GM21786 (cell line): ENCODE results near the gene PKD1L1.
"Not testable (repeated sequence)": the region's sequence is repeated elsewhere in the genome, so short reads cannot be mapped to it uniquely, and the experiment has no call there.

Source experiments
- ATAC-seq: cut with Tn5 transposase; IDR thresholded peaks from one replicate; pipeline ENCODE4 v1.9.1; 2021; ENCODE audit not compliant: unreplicated experiment

Gene PKD1L1, protein sequence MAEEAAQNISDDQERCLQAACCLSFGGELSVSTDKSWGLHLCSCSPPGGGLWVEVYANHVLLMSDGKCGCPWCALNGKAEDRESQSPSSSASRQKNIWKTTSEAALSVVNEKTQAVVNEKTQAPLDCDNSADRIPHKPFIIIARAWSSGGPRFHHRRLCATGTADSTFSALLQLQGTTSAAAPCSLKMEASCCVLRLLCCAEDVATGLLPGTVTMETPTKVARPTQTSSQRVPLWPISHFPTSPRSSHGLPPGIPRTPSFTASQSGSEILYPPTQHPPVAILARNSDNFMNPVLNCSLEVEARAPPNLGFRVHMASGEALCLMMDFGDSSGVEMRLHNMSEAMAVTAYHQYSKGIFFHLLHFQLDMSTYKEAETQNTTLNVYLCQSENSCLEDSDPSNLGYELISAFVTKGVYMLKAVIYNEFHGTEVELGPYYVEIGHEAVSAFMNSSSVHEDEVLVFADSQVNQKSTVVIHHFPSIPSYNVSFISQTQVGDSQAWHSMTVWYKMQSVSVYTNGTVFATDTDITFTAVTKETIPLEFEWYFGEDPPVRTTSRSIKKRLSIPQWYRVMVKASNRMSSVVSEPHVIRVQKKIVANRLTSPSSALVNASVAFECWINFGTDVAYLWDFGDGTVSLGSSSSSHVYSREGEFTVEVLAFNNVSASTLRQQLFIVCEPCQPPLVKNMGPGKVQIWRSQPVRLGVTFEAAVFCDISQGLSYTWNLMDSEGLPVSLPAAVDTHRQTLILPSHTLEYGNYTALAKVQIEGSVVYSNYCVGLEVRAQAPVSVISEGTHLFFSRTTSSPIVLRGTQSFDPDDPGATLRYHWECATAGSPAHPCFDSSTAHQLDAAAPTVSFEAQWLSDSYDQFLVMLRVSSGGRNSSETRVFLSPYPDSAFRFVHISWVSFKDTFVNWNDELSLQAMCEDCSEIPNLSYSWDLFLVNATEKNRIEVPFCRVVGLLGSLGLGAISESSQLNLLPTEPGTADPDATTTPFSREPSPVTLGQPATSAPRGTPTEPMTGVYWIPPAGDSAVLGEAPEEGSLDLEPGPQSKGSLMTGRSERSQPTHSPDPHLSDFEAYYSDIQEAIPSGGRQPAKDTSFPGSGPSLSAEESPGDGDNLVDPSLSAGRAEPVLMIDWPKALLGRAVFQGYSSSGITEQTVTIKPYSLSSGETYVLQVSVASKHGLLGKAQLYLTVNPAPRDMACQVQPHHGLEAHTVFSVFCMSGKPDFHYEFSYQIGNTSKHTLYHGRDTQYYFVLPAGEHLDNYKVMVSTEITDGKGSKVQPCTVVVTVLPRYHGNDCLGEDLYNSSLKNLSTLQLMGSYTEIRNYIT (N-terminal part only)

DNA sequence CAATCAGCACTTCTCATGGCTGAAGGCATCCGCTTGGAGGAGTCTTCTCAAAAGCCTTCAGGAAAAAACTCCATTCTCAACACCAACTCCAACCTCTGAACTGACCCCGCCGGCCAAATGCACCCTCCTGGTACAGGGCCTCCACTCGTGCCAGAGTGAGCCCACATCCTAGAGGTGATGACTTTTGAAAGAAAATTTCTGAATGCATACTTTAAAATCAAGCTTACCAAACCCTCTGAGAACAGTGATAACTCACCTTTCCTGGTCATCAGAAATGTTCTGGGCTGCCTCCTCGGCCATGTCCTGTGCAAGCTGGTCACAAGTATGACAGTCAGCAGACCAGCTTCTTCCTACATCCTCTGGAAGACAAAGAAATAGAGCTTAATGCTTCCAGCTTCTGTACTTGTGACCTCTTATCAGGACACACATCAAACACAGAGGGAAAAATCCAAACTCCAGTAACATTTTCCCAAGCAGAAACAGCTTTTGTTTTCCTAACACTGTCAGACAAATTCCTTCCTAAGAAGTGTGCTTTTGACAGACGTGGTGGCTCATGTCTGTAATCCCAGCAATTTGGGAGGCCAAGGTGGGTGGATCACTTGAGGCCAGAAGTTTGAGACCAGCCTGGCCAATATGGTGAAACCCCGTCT, at the start of gene PKD1L1:
Gene PKD1L1 (minus strand): TSS at position 326 of the 650 bp plus-strand sequence. CDS start 26 bp downstream, at position 300.
- no peak for ATAC-seq

DNA sequence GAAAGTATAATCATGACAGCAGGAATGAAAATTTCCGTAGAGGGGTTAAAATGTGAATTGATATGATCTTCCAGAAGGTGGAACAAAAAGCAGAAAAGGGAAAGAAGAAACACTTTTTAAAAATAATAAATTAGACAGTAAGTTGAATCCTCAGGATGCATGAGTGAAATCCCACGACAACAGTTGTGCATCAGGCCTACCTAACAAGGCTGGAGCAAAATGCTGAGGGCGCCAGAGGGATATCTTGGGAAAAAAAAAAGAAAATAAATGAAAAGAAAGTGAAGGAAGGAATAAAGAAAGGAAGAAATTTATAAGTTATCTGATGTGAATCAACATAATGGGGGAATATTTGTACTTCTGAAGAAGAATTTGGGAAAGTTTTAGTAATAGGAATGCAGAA, 44.2 kb upstream of the PKD1L1 start:
- no peak for ATAC-seq

DNA sequence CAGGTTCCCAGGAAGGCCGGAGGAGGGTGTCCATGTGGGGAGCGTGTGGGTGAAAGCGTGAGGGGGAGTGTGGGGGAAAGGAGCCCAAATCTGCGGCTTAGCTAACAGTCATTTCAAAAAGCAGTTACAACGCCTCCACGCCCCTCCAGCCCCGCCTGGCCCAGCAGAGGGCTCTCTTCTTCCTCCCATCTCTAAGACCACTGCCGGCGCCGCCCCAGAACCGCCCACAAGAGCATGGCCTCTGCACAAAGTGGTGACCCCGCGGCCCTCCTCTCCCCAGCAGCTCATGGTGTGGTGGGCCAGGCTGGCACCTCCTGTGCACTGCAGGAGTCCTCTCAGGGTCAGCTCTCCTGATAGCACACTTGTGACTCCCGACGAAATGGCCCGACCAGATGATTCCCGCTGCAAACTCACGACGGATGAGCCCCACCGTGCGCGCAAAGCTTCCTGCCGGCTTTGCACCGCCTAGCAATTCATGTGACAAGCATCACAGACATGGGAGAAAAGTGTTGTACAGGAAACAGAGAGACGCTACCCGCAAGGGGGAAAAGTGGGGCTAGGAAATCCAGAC, 43.6 kb upstream of the PKD1L1 start:
- ATAC-seq = peak; percentile 99

DNA sequence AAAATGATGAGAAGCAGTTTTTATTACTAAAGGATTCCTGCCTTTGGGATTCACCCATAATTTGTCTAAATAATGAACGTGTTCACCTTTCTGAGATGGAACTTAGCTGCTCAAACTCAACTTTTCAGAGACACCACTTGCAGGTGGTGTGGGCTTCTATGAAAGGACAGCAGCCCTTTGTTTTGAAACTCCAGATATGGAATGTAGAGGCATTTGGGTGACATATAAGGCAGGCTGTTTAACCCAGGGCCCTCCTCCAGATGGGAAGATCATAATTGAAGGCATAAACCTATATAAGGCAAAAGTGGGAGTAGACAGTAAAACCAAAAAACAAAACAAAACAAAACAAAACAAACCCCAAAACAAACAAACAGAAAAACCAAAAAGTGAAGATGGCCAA, 43.0 kb upstream of the PKD1L1 start:
- no peak for ATAC-seq

DNA sequence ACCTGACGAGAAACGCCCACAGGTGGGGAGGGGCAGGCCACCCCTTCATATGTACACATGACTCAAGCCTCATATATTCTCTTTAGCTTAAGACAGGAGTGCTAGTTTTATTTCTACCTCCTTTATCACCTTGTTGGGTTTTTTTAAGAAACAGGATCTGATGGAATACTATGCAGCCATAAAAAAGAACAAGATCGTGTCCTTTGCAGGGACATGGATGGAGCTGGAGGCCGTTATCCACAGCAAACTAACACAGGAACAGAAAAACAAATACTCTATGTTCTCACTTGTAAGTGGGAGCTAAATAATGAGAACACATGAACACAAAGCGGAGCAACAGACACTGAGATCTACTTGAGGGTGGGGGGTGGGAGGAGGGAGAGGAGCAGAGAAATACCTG, 42.3 kb upstream of the PKD1L1 start:
- no peak for ATAC-seq

DNA sequence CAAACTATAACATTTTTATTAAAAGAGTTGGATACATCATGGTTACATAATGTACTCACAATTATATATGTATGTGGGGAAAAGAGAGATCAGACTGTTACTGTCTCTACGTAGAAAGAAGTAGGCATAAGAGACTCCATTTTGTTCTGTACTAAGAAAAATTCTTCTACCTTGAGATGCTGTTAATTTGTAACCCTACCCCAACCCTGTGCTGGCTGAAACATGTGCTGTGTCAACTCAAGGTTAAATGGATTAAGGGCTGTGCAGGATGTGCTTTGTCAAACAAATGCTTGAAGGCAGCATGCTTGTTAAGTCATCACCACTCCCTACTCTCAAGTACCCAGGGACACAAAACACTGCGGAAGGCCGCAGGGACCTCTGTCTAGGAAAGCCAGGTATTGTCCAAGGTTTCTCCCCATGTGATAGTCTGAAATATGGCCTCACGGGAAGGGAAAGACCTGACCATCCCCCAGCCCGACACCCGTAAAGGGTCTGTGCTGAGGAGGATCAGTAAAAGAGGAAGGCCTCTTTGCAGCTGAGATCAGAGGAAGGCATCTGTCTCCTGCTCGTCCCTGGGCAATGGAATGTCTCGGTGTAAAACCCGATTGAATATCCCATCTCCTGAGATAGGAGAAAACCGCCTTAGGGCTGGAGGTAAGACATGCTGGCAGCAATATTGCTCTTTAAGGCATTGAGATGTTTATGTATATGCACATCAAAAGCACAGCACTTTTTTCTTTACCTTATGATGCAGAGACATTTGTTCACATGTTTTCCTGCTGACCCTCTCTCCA, 41.5 kb upstream of the PKD1L1 start:
- not testable (repeated sequence) for ATAC-seq

DNA sequence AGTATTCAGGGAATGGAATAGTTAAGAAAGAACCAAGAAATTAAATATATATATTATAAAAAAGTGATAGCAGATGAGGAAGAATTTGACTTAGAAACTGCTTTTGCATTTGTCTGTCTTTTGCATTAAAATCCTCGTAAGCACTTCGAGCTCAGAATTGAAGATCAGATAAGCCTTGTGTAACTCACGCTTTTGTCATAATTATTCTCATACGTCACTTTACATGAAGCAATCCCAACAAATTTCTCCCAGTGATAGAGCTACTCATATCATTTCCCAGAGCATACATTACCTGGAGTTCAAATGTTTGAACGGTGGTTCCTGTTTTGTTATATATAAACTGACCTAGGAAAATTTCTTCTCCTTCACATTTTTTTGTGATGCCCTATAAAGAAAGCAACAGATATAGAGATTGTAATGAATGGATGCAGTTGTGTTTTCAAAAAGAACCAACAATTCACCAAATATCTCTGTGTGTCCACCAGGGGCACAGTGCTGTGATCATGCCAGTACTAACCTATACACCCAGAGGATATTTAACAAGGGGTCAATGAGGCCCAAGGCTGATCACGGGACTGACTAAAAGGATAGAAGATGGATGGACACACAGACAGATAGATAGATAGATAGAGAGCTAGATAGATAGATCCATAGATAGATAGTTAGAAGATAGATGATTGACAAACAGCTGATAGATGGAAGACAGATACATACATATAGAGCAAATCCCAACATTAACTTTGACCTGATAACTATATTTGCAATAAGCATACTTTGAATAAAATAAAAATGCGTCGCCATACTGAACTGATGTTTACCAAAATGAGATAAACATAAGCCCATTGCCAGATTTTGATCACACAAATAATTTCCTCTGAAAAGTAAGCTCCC, 40.5 kb upstream of the PKD1L1 start:
- ATAC-seq = no peak

DNA sequence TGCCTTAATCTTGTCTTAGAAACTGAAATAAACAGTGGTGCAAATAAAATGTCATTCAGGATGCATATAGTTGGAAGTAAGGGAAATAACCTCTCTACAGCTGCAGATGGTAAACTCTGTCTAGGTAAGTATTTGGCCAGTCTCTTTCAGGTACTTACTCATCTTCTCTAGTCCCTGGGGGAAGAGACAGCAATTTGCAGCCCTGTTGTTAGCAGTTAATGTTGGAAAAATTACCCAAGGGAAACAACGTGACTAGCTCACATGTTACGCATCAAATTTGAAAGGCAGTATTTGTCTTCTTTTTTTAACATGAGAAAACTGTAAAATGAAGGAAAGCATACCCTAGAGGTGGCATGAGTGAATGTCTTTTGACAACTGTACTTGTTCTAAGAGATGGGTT, 34.3 kb upstream of the PKD1L1 start:
- ATAC-seq = no peak

DNA sequence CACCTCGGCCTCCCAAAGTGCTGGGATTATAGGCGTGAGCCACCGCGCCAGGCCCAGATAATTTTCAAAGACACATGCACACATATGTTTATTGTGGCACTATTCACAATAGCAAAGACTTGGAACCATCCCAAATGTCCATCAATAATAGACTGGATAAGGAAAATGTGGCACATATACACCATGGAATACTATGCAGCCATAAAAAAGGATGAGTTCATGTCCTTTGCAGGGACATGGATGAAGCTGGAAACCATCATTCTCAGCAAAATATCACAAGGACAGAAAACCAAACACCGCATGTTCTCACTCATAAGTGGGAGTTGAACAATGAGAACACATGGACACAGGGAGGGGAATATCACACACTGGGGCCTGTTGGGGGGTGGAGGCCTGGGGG, 32.4 kb upstream of the PKD1L1 start:
- not testable (repeated sequence) for ATAC-seq

DNA sequence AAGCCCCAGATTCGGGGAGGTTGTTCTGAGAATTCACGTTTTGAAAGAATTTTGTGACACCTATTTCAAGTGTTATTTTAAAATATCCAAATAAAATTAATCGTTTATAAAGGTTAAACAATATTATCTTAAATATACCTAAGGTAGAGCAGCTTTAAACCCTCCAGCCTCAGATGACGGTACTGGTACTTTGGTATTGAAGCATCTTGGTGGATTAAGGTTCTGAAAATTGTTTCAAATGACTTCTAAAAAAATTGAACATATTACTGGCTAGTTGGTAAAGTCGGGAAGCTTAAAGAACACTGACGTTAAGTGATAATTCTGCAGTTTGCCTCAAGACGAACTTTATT, 31.5 kb upstream of the PKD1L1 start:
- ATAC-seq = no peak

DNA sequence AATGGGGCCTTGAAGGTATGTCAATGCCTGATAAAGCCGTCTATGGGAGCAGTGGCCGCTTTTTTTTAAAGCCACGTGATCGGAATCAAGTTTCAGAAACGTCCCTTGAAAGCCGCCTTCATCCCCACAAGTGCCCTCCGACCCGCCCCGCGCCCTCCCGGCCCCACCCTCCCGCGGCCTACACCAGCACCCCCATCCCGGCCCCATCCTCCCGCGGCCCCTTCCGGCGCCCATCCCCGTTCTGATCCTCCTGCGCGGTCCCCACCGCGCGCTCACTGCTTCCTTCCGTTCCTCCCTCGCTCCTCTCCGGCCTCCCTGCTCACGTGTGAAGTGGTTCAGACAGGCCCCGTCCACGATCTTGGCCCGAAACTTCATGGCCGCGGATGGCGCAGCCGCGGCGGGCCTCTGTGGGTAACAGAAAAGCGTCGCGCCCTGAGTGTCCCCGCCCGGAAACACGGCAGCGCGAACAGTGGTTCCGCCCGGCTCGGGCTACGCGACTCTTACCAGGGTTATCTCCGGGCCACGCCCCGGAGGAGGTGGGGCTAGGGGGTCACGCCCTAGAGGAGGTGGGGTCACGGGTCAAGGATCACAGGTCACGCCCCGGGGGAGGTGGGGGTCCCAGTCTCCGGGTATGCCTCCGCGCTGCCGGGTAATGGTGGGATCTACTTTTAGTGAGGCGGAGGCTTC, 31.0 kb upstream of the PKD1L1 start, which contains the start of gene HUS1:
Gene HUS1 (minus strand): TSS at position 471 of the 687 bp plus-strand sequence. CDS start 96 bp downstream, at position 375.
- peak; percentile 98 for ATAC-seq

DNA sequence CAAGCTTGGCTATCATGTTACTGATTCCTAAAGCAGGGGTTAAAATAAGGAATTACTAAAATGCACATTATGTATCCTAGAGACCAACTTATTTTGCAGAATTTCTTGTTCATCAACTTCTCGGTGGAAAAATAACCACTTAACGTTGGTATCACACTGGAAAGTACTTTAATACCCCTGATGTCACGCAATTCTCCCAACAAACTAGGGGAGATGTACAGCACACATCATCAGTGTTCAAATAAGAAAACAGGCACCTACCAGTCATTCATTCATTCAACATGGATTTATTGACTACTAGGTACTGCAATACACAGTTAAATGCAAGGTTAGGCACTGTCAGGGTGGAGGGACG, 30.5 kb upstream of the PKD1L1 start:
- ATAC-seq = no peak

DNA sequence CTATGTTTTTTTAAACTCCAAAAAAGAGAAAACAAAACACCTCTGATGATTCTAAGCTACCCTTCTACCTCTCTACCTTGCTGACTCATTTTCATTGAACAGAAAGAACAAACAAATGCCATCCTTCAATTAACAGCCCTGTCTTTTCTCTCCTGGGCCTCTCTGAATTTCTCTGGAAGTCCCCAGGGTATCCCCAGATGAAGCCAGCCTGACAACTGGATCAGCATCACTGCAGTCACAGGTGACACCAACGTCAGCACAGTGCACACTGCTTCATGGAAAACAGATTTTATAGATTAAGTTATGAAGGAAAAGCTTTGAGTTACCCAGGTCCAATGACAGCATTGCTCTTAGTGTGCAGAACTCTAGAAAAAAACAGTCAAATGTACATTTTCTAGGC, 25.5 kb upstream of the PKD1L1 start:
- peak; percentile 44 for ATAC-seq

DNA sequence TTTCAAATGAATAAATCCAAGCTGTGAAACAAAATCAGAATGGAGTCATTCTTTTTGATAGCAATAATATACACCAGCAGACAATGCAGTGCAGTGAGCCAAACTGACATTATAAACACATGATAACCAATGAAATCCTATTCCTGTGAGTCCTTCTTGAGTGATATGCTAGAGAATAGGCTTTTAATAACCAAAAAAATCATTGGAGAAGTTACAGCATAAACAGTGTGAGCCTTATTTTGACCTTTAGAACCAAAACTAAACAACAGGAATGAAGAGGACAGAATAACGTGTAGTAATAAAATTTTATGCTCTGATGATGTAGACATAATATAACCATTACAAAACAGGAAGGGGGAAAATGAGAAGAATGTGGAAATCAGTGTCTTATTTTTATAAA, 22.5 kb upstream of the PKD1L1 start:
- no peak for ATAC-seq

DNA sequence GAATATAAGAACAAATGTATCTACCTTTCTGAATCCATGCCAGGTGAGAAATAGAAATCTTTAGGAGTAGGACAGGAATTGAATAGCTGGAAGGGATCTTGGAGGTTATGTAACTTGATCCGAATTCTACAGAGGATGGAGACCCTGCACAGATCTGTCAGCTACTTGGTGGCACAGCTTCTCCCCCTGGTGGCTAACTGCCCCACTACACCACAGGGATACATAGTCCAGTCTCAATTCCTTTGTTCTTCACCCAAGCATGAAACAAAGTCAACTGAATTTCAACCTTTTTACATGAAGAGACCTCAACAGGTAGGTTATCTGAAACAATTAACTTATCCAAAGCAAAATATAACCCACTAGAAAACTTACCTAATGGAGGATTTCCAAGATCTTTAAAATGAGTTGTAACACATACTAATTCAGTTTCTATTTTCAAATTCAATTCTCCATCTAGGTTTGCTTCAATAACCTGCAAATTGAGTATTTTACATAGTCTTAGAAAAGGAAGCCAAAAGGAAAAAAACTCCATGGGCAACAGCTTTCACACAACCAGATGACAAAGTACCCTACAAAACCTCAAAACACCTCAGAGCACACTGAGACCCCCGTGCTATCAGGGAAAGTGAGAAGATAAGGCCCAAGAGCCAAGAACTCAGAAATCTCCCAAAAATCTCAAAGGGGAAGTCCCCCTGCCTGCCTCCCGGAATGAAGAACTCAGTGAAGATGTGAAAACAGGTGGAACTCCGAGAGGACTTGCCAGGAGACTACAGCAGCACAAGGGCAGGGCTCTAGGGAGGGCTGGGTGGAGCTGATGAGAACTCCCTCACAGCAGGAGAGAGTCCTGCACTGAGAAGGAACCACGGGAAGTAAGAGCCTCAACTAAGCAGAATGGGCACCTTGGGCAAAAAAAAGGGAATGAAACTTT, 20.8 kb upstream of the PKD1L1 start:
- ATAC-seq = peak; percentile 67

DNA sequence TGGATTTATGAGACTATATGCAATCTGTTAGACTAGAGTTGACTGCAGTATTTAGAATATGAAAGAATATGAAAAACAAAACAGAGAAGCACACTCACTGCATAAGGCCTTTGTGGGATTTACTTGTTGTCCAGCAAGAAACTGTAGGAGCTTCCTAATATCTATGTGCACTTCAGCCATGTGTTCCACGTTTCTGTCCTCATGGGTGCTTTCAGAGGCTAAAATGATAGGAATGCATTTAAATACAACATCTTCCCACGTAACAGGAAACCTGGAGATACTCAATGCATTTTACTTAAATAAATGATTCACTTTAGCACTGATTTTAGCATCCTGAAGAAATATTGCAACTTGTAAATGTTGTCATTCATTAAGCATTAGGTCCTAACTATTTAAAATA, 19.4 kb upstream of the PKD1L1 start:
- no peak for ATAC-seq

DNA sequence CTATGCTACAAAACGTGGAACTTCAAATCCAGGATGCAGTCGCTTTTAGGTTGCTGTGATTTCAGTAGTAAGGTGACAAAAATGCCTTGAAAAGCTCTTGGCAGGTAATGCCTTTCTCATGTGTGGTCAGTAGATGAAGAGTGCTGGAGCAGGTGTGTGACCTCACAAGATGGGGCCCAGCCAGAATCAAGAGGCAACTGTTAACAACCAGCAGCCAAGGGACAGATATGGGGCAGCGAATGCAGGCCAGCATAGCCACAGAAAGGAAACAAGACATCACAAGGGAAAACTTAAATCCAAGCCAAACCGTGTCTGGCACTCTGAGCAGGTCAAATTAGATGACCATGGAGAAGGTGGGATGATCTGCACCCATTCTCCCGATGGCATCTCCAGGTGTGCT, 18.9 kb upstream of the PKD1L1 start:
- ATAC-seq = no peak
